NB4 (cell line): ENCODE data around the gene CYP26B1.

Source experiments
- DNase-seq: peaks from one replicate; pipeline ENCODE4 v3.0.0; 2010; ENCODE audit warnings: low read depth
- H3K4me3 ChIP-seq: one replicate; pipeline ENCODE4 v1.5.1; 2011; ENCODE audit warnings: mild to moderate bottlenecking, low read depth, low read length, moderate library complexity
- CTCF ChIP-seq: IDR thresholded peaks from one replicate; pipeline ENCODE4 v1.5.1; 2012; ENCODE audit warnings: low read depth, low read length
- MAX ChIP-seq: IDR thresholded peaks from 2 replicates; pipeline ENCODE4 v1.6.1; 2011; ENCODE audit warnings: low read depth, low read length
- MYC ChIP-seq: IDR thresholded peaks from 2 replicates; pipeline ENCODE4 v1.6.1; 2011; ENCODE audit warnings: low read depth, low read length
- POLR2A ChIP-seq: IDR thresholded peaks from 2 replicates; pipeline ENCODE4 v1.6.1; 2011; ENCODE audit warnings: mild to moderate bottlenecking; ENCODE audit not compliant: insufficient read length; ENCODE audit errors: extremely low read depth

CYP26B1 gene

GRCh38 chr2:72133721-72134407 lies 13.8 kb downstream of the CYP26B1 start:
- TF ChIP-seq MYC (no peak), CTCF (no peak), POLR2A (no peak), MAX (no peak)
- no peak for DNase-seq
- H3K4me3 ChIP-seq = no peak overlapping the region

- no peak for DNase-seq
- H3K4me3 ChIP-seq = no peak overlapping the region
- TF ChIP-seq MYC = no peak
- no peak for TF ChIP-seq CTCF
- no peak for TF ChIP-seq MAX
- TF ChIP-seq POLR2A = no peak
Observed at GRCh38 chr2:72132981-72133720, 14.5 kb downstream of the CYP26B1 start.

GRCh38 chr2:72131916-72132841 lies 15.5 kb downstream of the CYP26B1 start:
- no peak for TF ChIP-seq MYC
- no peak for TF ChIP-seq MAX
- no peak for TF ChIP-seq POLR2A
- no peak for TF ChIP-seq CTCF
- DNase-seq = no peak
- no peak overlapping the region for H3K4me3 ChIP-seq

- no peak for DNase-seq
- H3K4me3 ChIP-seq = no peak overlapping the region
- TF ChIP-seq POLR2A = no peak
Observed at GRCh38 chr2:72131371-72131891, 16.2 kb downstream of the CYP26B1 start.

GRCh38 chr2:72130659-72131360 lies 16.9 kb downstream of the CYP26B1 start:
- no peak for TF ChIP-seq POLR2A
- no peak for TF ChIP-seq MYC
- no peak for TF ChIP-seq CTCF
- no peak for TF ChIP-seq MAX
- DNase-seq = no peak
- no peak overlapping the region for H3K4me3 ChIP-seq
